ENCODE results near the gene U2AF2.

Gene U2AF2

GRCh38 chr19:55646889-55647731 lies 7.7 kb upstream of the U2AF2 start:
- peak overlapping the region; percentile 41 for H3K27ac ChIP-seq (replicated peaks; ENCODE audit: low read length)
- peak overlapping the region; percentile 100 for H2AFZ ChIP-seq (ENCODE audit: low read length)

GRCh38 chr19:55647732-55648584 lies 6.9 kb upstream of the U2AF2 start, which contains the start of gene CCDC106:
Gene CCDC106 (plus strand): TSS chr19:55648212. CDS start chr19:55649047, 835 bp downstream.
- H2BK12ac ChIP-seq (ENCODE audit: low read length), result peak within 1 kb of the TSS; percentile 94
- peak within 1 kb of the TSS; percentile 93 for H3K4ac ChIP-seq (ENCODE audit: low read length)
- H3K4me1 ChIP-seq (ENCODE audit: control insufficient read depth in 2 of 2, insufficient read depth in 1 of 2, low read depth in 1 of 2, low read length in 2 of 2), result peaks cover 16 to 20% of the 10 kb centered on the region in 2 donors
- peak within 1 kb of the TSS; percentile 99 for H2AK5ac ChIP-seq (ENCODE audit: low read depth, low read length)
- peak within 1 kb of the TSS; percentile 44 for H2BK5ac ChIP-seq (ENCODE audit: low read length)
- peak within 1 kb of the TSS; percentile 97 for H3K14ac ChIP-seq (ENCODE audit: low read length)
- peak within 1 kb of the TSS; percentile 75 for H3K27ac ChIP-seq (replicated peaks; ENCODE audit: low read length)
- peak within 1 kb of the TSS; percentile 92 for H2BK15ac ChIP-seq (ENCODE audit: low read length)
- H3K23ac ChIP-seq (ENCODE audit: low read depth, low read length, poor library complexity), result peak within 1 kb of the TSS; percentile 91
- H3K79me1 ChIP-seq (ENCODE audit: low read depth, low read length), result peaks cover 27% of the 10 kb centered on the region
- no peaks in the 10 kb centered on the region for H3K9me3 ChIP-seq (replicated peaks in 1 of 2; ENCODE audit: control insufficient read depth in 2 of 2, insufficient read depth in 1 of 2, low read depth in 1 of 2, low read length in 2 of 2)
- peak within 1 kb of the TSS; percentile 90 for H3K4me3 ChIP-seq (ENCODE audit: low read length in 2 of 2)
- H3K9ac ChIP-seq (ENCODE audit: low read depth, low read length, poor library complexity), result peak within 1 kb of the TSS; percentile 99
- peaks cover 29 to 43% of the 10 kb centered on the region in 2 donors for H3K36me3 ChIP-seq (replicated peaks in 1 of 2; ENCODE audit: control insufficient read depth in 2 of 2, insufficient read depth in 2 of 2, low read length in 2 of 2)
- H3K18ac ChIP-seq (ENCODE audit: low read length), result peak within 1 kb of the TSS; percentile 100
- no peak within 1 kb of the TSS for H4K91ac ChIP-seq (ENCODE audit: low read depth, low read length, poor library complexity)
- H3K4me2 ChIP-seq (ENCODE audit: insufficient read depth, low read length, poor library complexity, severe bottlenecking), result peak within 1 kb of the TSS; percentile 91
- peak within 1 kb of the TSS; percentile 100 for H2AFZ ChIP-seq (ENCODE audit: low read length)
- H4K8ac ChIP-seq (ENCODE audit: low read depth, low read length), result peak within 1 kb of the TSS; percentile 98
- peak; percentile 71 for DNase-seq (ENCODE audit: low spot score)
- H3K27me3 ChIP-seq (ENCODE audit: control insufficient read depth in 3 of 3, insufficient read depth in 3 of 3, low read depth in 1 of 3, low read length in 3 of 3), result no peaks in the 10 kb centered on the region
- peak within 1 kb of the TSS; percentile 87 for H2BK120ac ChIP-seq (ENCODE audit: low read depth, low read length)
- WGBS, 2 donors (ENCODE audit: extremely low coverage in 2 of 2, insufficient read length in 2 of 2, insufficient replicate concordance in 1 of 2), result no CpG with 5 or more reads among the region's 87 CpGs

More at GRCh38 chr19:55646889-55647731, 7.7 kb upstream of the U2AF2 start:
- Histone ChIP-seq H3K4me3 (ENCODE audit: low read length in 2 of 2) (peak overlapping the region; percentile 90), H3K9ac (ENCODE audit: low read depth, low read length, poor library complexity) (peak overlapping the region; percentile 81), H2BK12ac (ENCODE audit: low read length) (no peak overlapping the region), H3K27me3 (ENCODE audit: control insufficient read depth in 3 of 3, insufficient read depth in 3 of 3, low read depth in 1 of 3, low read length in 3 of 3) (no peaks in the 10 kb centered on the region), H3K4ac (ENCODE audit: low read length) (no peak overlapping the region), H3K4me2 (ENCODE audit: insufficient read depth, low read length, poor library complexity, severe bottlenecking) (peak overlapping the region; percentile 91), H3K23ac (ENCODE audit: low read depth, low read length, poor library complexity) (no peak overlapping the region), H3K18ac (ENCODE audit: low read length) (peak overlapping the region; percentile 100), H2AK5ac (ENCODE audit: low read depth, low read length) (peak overlapping the region; percentile 86), H3K4me1 (ENCODE audit: control insufficient read depth in 2 of 2, insufficient read depth in 1 of 2, low read depth in 1 of 2, low read length in 2 of 2) (peaks cover 20 to 24% of the 10 kb centered on the region in 2 donors), H4K8ac (ENCODE audit: low read depth, low read length) (no peak overlapping the region), H2BK15ac (ENCODE audit: low read length) (no peak overlapping the region), H2BK5ac (ENCODE audit: low read length) (peak overlapping the region; percentile 44), H3K14ac (ENCODE audit: low read length) (no peak overlapping the region), H2BK120ac (ENCODE audit: low read depth, low read length) (no peak overlapping the region), H3K9me3 (replicated peaks in 1 of 2; ENCODE audit: control insufficient read depth in 2 of 2, insufficient read depth in 1 of 2, low read depth in 1 of 2, low read length in 2 of 2) (no peaks in the 10 kb centered on the region), H3K36me3 (replicated peaks in 1 of 2; ENCODE audit: control insufficient read depth in 2 of 2, insufficient read depth in 2 of 2, low read length in 2 of 2) (peaks cover 30 to 39% of the 10 kb centered on the region in 2 donors), H4K91ac (ENCODE audit: low read depth, low read length, poor library complexity) (no peak overlapping the region), H3K79me1 (ENCODE audit: low read depth, low read length) (peaks cover 34% of the 10 kb centered on the region)
- no peak for DNase-seq (ENCODE audit: low spot score)
- no CpG with 5 or more reads among the region's 14 CpGs for WGBS, 2 donors (ENCODE audit: extremely low coverage in 2 of 2, insufficient read length in 2 of 2, insufficient replicate concordance in 1 of 2)

GRCh38 chr19:55648585-55649267 lies 6.1 kb upstream of the U2AF2 start:
- peaks cover 14 to 15% of the 10 kb centered on the region in 2 donors for H3K4me1 ChIP-seq (ENCODE audit: control insufficient read depth in 2 of 2, insufficient read depth in 1 of 2, low read depth in 1 of 2, low read length in 2 of 2)
- peak overlapping the region; percentile 80 for H3K23ac ChIP-seq (ENCODE audit: low read depth, low read length, poor library complexity)
- no peaks in the 10 kb centered on the region for H3K27me3 ChIP-seq (ENCODE audit: control insufficient read depth in 3 of 3, insufficient read depth in 3 of 3, low read depth in 1 of 3, low read length in 3 of 3)
- peak overlapping the region; percentile 94 for H2BK12ac ChIP-seq (ENCODE audit: low read length)
- no CpG with 5 or more reads among the region's 25 CpGs for WGBS, 2 donors (ENCODE audit: extremely low coverage in 2 of 2, insufficient read length in 2 of 2, insufficient replicate concordance in 1 of 2)
- H3K9me3 ChIP-seq (replicated peaks in 1 of 2; ENCODE audit: control insufficient read depth in 2 of 2, insufficient read depth in 1 of 2, low read depth in 1 of 2, low read length in 2 of 2), result no peaks in the 10 kb centered on the region
- H3K4me3 ChIP-seq (ENCODE audit: low read length in 2 of 2), result peak overlapping the region; percentile 90
- DNase-seq (ENCODE audit: low spot score), result no peak
- no peak overlapping the region for H4K91ac ChIP-seq (ENCODE audit: low read depth, low read length, poor library complexity)
- peak overlapping the region; percentile 99 for H3K9ac ChIP-seq (ENCODE audit: low read depth, low read length, poor library complexity)
- H3K36me3 ChIP-seq (replicated peaks in 1 of 2; ENCODE audit: control insufficient read depth in 2 of 2, insufficient read depth in 2 of 2, low read length in 2 of 2), result peaks cover 28 to 43% of the 10 kb centered on the region in 2 donors
- peak overlapping the region; percentile 33 for H3K27ac ChIP-seq (replicated peaks; ENCODE audit: low read length)
- peak overlapping the region; percentile 93 for H3K4ac ChIP-seq (ENCODE audit: low read length)
- H2AFZ ChIP-seq (ENCODE audit: low read length), result peak overlapping the region; percentile 100
- H3K18ac ChIP-seq (ENCODE audit: low read length), result peak overlapping the region; percentile 100
- H2BK5ac ChIP-seq (ENCODE audit: low read length), result peak overlapping the region; percentile 44
- peak overlapping the region; percentile 89 for H3K14ac ChIP-seq (ENCODE audit: low read length)
- peak overlapping the region; percentile 98 for H4K8ac ChIP-seq (ENCODE audit: low read depth, low read length)
- peak overlapping the region; percentile 25 for H2BK15ac ChIP-seq (ENCODE audit: low read length)
- peaks cover 23% of the 10 kb centered on the region for H3K79me1 ChIP-seq (ENCODE audit: low read depth, low read length)
- H3K4me2 ChIP-seq (ENCODE audit: insufficient read depth, low read length, poor library complexity, severe bottlenecking), result peak overlapping the region; percentile 91
- peak overlapping the region; percentile 87 for H2BK120ac ChIP-seq (ENCODE audit: low read depth, low read length)
- peak overlapping the region; percentile 99 for H2AK5ac ChIP-seq (ENCODE audit: low read depth, low read length)
